ENCODE results near the gene HES5.
A peak's percentile ranks its signal among the peaks of the same experiment; 100 is the strongest.

The HES5 gene

GRCh38 chr1:2530513-2531361 lies 674 bp upstream of the HES5 start:
- no peak for DNase-seq (ENCODE audit: low read depth in 2 of 2)

DNA sequence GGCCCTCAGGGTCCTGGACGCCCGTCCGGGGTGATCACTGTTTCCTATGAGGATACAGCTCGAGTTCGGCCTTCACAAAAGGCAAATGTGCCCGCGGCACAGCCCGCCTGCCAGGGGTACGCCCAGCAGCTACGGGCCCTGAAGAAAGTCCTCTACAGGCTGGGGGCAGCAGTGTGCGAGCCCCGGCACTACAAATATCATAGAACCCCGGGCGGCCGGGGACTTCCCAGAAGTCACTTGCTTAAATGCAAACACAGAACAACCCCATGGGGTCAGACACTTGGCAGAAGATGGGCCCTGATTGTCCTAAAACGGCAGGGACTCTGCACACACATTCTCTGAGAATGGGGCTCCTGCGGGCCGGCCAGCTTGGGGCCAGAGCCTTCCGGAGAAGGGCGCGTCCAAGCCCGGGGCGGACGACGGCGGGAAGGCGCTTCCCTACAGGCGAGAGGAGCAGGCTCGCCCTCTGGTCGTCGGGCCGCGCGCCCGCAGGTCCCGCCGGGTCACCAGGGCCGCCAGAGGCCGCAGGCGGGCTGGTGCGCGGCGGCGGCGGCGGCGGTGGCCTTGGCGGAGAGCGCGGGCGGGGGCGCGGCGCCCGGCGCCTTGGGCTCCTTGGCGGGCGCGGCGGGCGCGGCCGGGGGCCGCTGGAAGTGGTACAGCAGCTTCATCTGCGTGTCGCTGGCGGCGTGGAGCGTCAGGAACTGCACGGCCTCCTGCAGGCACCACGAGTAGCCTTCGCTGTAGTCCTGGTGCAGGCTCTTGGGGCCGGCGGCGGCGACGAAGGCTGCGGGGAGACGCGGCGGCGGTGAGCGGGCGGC lies 888 bp downstream of the HES5 start:
- DNase-seq (ENCODE audit: low read depth in 2 of 2) = peak in 1 of 2 donors; percentile 55

DNA sequence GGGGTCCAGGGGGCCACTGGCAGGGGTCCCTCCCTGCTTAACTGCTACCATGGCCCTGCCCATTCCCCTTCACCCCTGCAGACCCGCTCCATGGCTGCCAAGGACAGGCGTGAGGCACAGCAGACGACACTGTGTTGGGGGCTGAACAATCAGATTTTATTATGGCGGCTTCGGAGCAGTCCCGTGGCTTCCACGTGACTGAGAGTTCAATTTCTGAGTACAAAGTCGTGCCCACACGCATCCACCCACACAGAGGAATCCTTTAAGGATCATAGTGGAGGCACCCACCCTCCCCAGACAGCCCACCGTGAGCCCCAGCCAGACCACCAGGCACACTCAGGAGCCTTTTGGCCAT lies 1.5 kb downstream of the HES5 start:
- DNase-seq (ENCODE audit: low read depth in 2 of 2) = no peak

DNA sequence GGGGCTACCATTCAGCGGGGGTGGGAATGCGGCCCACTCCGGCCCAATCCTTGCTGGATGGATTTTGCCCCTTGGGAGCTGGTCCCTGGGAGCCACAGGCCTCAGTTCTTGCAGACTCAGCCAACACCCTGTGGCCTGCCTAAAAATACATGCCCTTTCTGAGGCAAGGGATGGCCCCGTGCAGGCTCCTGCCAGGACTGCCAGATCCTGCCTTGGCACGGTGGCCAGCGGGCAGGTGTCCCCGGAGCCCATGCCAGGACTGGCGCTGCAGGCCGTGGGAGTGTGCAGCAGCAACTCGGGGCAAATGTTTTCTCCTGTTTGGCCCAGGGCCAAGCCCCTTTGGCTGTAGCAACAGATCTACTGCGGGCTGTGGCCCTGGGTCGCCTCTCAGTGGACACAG lies 2.0 kb downstream of the HES5 start:
- no peak for DNase-seq (ENCODE audit: low read depth in 2 of 2)

DNA sequence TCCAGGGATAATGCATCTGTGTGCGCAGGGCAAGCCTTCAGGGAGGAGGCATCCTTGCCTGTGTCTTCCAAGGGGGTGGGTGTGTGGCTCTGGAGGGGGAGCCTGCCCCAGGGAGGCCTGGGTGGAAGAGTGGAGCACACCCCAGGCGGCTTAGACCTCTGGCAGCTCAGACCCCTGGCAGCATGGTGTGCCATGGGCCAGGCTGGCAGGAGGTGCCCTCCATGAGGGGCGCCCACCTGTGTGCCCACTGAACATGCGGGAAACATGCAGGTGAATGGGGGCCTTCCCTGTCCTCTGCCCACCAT lies 2.6 kb downstream of the HES5 start:
- no peak for DNase-seq (ENCODE audit: low read depth in 2 of 2)

- peak in 1 of 2 donors; percentile 47 for DNase-seq (ENCODE audit: low read depth in 2 of 2)
Measured at GRCh38 chr1:2526824-2527555, 3.1 kb downstream of the HES5 start.

GRCh38 chr1:2525920-2526823 lies 3.9 kb downstream of the HES5 start, which contains the start of gene PANK4:
Gene PANK4, minus strand, starts transcription at chr1:2526596. Its CDS starts 9 bp downstream, at chr1:2526587.
- DNase-seq (ENCODE audit: low read depth in 2 of 2) = peak; percentile 83 to 87

- no peak for DNase-seq (ENCODE audit: low read depth in 2 of 2)
Measured at GRCh38 chr1:2525572-2525919, 4.5 kb downstream of the HES5 start.

- no peak for DNase-seq (ENCODE audit: low read depth in 2 of 2)
Measured at GRCh38 chr1:2523891-2524609, 6.0 kb downstream of the HES5 start.

- no peak for DNase-seq (ENCODE audit: low read depth in 2 of 2)
Measured at GRCh38 chr1:2523191-2523890, 6.7 kb downstream of the HES5 start.

- no peak for DNase-seq (ENCODE audit: low read depth in 2 of 2)
Measured at GRCh38 chr1:2522230-2522629, 7.8 kb downstream of the HES5 start.

- no peak for DNase-seq (ENCODE audit: low read depth in 2 of 2)
Measured at GRCh38 chr1:2520806-2521205, 9.3 kb downstream of the HES5 start.

DNA sequence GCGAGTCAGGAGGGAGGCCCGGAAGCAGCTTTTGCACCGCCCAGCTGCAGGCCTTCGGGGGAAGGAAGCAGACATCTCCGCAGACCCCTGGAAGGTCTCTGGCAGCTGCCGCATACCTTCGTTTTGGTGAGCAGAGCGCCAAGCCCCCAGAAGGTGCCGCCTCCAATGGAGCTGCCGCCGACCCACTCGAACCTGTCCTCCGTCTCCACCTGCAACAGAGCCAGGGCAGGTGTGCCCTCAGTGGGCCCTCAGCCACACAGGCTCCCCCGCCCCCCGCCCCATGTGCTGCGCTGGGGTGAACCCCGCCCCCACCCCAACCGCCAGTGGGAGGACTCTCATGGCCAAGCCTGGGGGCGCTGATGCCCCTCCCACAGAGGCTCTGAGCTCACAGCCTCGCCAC lies 9.9 kb downstream of the HES5 start:
- DNase-seq (ENCODE audit: low read depth in 2 of 2) = no peak

- DNase-seq (ENCODE audit: low read depth in 2 of 2) = no peak
Measured at GRCh38 chr1:2519729-2520128, 10.3 kb downstream of the HES5 start.

GRCh38 chr1:2519029-2519685 lies 10.9 kb downstream of the HES5 start:
- DNase-seq (ENCODE audit: low read depth in 2 of 2) = no peak

DNA sequence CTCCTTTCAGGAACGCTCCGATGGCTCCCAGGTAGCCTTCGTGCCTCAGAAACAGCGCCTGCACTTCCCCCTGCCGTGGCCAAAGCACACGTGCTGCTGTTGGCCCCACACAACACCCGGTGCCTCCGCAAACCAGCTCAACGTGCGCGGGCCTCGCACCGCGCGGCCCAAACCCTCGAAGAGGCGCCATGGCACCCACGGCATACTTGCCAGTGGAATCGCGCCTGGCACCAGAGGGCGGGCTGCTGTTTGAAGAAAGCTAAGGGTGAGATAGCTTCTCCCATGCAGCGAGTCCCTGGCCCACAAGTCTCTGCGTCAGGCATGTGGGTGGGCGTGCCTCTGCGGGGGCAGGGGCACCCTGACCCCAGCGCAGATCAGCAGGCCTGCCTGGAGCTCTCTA lies 11.5 kb downstream of the HES5 start:
- DNase-seq (ENCODE audit: low read depth in 2 of 2) = no peak

DNA sequence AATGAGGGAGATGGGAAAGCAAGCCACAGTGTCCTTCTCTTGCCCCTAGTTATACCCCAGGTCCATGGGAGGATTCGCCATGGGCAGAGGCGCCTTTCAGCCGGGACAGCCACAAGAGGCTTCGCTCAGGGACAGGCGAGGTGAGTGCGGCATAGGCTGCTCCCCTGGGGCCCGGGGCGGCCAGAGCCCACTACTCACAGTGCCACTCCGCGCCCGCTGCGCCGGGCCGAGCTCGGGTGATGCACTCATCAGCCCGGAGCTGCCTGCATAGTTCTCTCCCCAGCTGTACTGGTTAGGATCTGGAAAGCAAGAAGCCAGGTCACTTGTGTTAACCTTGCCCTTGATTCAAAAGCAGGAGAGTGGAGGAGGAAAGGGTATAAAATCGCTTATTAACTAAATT lies 12.1 kb downstream of the HES5 start:
- DNase-seq (ENCODE audit: low read depth in 2 of 2) = no peak

- DNase-seq (ENCODE audit: low read depth in 2 of 2) = no peak
Measured at GRCh38 chr1:2516946-2517345, 13.1 kb downstream of the HES5 start.

- DNase-seq (ENCODE audit: low read depth in 2 of 2) = no peak
Measured at GRCh38 chr1:2516124-2516523, 13.9 kb downstream of the HES5 start.

DNA sequence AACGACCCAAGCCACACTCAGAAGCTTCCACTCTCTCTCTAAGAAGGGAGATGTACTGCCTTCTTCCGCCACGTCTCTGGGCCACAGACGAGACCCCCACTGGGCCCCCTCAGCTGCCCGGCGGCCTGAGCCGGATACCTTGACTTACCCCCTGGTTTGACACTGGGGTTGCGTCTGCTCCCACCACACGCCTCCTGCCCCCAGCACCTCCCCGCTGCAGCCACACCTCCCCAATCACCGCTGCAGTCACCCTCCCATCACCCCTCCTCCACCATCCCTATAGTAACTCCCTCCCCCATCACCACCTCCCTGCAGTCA lies 14.3 kb downstream of the HES5 start:
- no peak for DNase-seq (ENCODE audit: low read depth in 2 of 2)

All from stimulated activated CD4-positive, alpha-beta T cell treated with anti-CD3 and anti-CD28 coated beads, Interleukin-1b, Interleukin-23, amount 100 ng/mL, for 4 hours (primary cell).